Fibroblast of pulmonary artery (primary cell): ENCODE data around the gene MTA1.

Experiments
- DNase-seq: peaks from one replicate; pipeline ENCODE4 v3.0.0-alpha.2; 2010; ENCODE audit warnings: low read depth
- H3K4me3 ChIP-seq: replicated peaks from 2 replicates; pipeline ENCODE4 v1.5.1; 2011; ENCODE audit warnings: low read depth, mild to moderate bottlenecking, control low read depth, low read length, moderate library complexity
- CTCF ChIP-seq: IDR thresholded peaks from 2 replicates; pipeline ENCODE4 v1.5.1; 2011; ENCODE audit warnings: mild to moderate bottlenecking, control low read depth, low read length, inconsistent platforms; ENCODE audit errors: missing control alignments

The MTA1 gene

GRCh38 chr14:105378873-105379685 lies 40.5 kb upstream of the MTA1 start:
- no peak for DNase-seq
- no peak for TF ChIP-seq CTCF
- H3K4me3 ChIP-seq: no peak overlapping the region

- no peak for TF ChIP-seq CTCF
Measured at GRCh38 chr14:105379946-105380345, 39.7 kb upstream of the MTA1 start.

GRCh38 chr14:105380756-105381155 lies 38.9 kb upstream of the MTA1 start:
- DNase-seq: no peak
- no peak for TF ChIP-seq CTCF
- no peak overlapping the region for H3K4me3 ChIP-seq

More at GRCh38 chr14:105379946-105380345, 39.7 kb upstream of the MTA1 start:
- no peak for DNase-seq
- H3K4me3 ChIP-seq: no peak overlapping the region

- no peak for TF ChIP-seq CTCF
- H3K4me3 ChIP-seq: no peak overlapping the region
Measured at GRCh38 chr14:105381446-105382342, 37.9 kb upstream of the MTA1 start.

GRCh38 chr14:105382343-105383082 lies 37.1 kb upstream of the MTA1 start:
- no peak overlapping the region for H3K4me3 ChIP-seq
- no peak for DNase-seq

More at GRCh38 chr14:105381446-105382342, 37.9 kb upstream of the MTA1 start:
- no peak for DNase-seq

More at GRCh38 chr14:105382343-105383082, 37.1 kb upstream of the MTA1 start:
- no peak for TF ChIP-seq CTCF
